HFFc6 (cell line): ENCODE results near the gene SPINDOC. TPM values are rescaled to one million over a fixed set of nuclear protein-coding genes. Genes with fewer than 3 reads are reported as not detected.

ENCODE experiments used
- DNase-seq: peaks from one replicate; pipeline ENCODE4 v3.0.0-alpha.2; 2018
- H3K27ac Mint-ChIP-seq: 2 replicates; pipeline ENCODE4 v1.8.0; 2020; ENCODE audit warnings: mild to moderate bottlenecking, mixed read lengths
- H3K27me3 Mint-ChIP-seq: 2 replicates; pipeline ENCODE4 v1.8.0; 2021; ENCODE audit warnings: mild to moderate bottlenecking, moderate library complexity, mixed read lengths; ENCODE audit not compliant: insufficient read depth
- H3K36me3 Mint-ChIP-seq: 2 replicates; pipeline ENCODE4 v1.8.0; 2021; ENCODE audit warnings: low read depth, mixed read lengths
- H3K4me1 Mint-ChIP-seq: 2 replicates; pipeline ENCODE4 v1.8.0; 2020; ENCODE audit warnings: low read depth, mixed read lengths
- H3K4me3 Mint-ChIP-seq: 2 replicates; pipeline ENCODE4 v1.8.0; 2020; ENCODE audit warnings: mild to moderate bottlenecking, moderate library complexity, mixed read lengths
- H3K9me3 Mint-ChIP-seq: 2 replicates; pipeline ENCODE4 v1.8.0; 2020; ENCODE audit warnings: mild to moderate bottlenecking, mixed read lengths
- total RNA-seq, 6 experiments: library from RNA; stranded (reverse); fragmentation: NEBNext Ultra II Directional; extraction: Animal tissue kit (Norgen Biotek cat#: 25700); gene quantifications; 2 replicates in 1 of 6; 3 replicates in 5 of 6; pipeline ENCODE4 v1.2.3, GENCODE V29; 2021
- TF ChIP-seq, protein P1 (sequence below): fragments of 200-600 bp; sonication (generic); IDR thresholded peaks from 2 replicates; pipeline ENCODE4 v1.5.0; 2021; ENCODE audit warnings: antibody characterized with exemption, mild to moderate bottlenecking

SPINDOC gene
- total RNA-seq, 6 experiments from 2014 or later: 24.7 to 31.7 (median 29.5) TPM

DNA sequence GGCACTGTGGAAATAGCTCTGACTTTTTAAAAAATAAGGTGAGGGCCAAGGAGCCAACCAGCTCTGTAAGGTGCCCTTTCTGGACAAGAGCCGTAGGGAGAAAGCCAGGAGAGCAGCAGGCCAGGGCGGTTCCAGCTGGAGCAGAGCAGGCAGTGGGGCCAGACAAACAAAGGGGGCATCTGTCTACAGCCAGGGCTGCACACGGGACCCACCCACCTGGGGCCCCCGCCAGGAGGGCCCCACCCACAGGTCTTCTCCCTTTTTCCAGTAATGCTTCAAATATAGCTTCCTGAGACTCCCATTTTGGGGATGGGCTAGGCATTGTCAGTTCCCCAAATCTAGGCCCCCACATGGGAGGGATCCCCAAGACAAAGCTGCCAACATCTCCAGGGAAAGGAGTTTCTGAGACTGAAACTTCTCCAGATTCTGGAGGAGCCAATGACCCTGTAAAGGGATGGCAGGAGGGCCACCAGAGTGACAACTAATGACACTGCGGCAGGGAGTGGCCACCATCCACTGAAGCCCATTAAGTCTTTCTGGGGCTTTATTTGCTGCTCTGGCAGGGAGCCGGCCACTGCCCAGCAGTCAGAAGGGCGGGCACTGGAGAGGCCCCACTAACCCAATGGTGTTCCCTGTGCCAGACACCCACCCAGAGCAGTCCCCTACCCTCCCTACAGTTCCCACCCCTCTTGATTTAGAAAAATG lies 46.6 kb upstream of the SPINDOC start:
- Mint-ChIP-seq H3K27me3 (no peaks in the 10 kb centered on the region; the same call in 1 of the 2 replicates), H3K4me3 (peak overlapping the region; percentile 92), H3K9me3 (no peaks in the 10 kb centered on the region), H3K36me3 (no peaks in the 10 kb centered on the region), H3K4me1 (peaks cover 29% of the 10 kb centered on the region), H3K27ac (peak overlapping the region; percentile 80)
- DNase-seq: no peak
- TF ChIP-seq, protein P1, sequence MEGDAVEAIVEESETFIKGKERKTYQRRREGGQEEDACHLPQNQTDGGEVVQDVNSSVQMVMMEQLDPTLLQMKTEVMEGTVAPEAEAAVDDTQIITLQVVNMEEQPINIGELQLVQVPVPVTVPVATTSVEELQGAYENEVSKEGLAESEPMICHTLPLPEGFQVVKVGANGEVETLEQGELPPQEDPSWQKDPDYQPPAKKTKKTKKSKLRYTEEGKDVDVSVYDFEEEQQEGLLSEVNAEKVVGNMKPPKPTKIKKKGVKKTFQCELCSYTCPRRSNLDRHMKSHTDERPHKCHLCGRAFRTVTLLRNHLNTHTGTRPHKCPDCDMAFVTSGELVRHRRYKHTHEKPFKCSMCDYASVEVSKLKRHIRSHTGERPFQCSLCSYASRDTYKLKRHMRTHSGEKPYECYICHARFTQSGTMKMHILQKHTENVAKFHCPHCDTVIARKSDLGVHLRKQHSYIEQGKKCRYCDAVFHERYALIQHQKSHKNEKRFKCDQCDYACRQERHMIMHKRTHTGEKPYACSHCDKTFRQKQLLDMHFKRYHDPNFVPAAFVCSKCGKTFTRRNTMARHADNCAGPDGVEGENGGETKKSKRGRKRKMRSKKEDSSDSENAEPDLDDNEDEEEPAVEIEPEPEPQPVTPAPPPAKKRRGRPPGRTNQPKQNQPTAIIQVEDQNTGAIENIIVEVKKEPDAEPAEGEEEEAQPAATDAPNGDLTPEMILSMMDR: no peak

DNA sequence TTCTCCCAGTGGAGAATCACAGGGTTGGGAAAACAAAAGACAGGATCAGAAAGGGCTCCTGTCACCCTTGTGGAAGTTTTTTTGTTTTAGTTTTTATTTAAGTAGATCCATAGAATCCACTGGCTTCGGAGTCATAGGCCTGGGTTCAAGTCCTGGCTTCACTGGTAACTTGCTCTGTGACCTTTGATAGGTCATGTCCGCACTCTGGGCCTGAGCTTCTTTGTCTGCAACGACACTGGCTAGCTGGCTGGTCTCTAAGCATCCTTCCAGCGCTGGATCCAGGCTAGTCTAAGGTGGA lies 46.0 kb upstream of the SPINDOC start:
- TF ChIP-seq, protein P1: no peak
- Mint-ChIP-seq H3K36me3 (no peaks in the 10 kb centered on the region), H3K27ac (peak overlapping the region; percentile 80), H3K4me3 (peak overlapping the region; percentile 92), H3K27me3 (peaks cover 2% of the 10 kb centered on the region; the same call in 1 of the 2 replicates), H3K4me1 (peaks cover 34% of the 10 kb centered on the region), H3K9me3 (no peaks in the 10 kb centered on the region)
- no peak for DNase-seq

DNA sequence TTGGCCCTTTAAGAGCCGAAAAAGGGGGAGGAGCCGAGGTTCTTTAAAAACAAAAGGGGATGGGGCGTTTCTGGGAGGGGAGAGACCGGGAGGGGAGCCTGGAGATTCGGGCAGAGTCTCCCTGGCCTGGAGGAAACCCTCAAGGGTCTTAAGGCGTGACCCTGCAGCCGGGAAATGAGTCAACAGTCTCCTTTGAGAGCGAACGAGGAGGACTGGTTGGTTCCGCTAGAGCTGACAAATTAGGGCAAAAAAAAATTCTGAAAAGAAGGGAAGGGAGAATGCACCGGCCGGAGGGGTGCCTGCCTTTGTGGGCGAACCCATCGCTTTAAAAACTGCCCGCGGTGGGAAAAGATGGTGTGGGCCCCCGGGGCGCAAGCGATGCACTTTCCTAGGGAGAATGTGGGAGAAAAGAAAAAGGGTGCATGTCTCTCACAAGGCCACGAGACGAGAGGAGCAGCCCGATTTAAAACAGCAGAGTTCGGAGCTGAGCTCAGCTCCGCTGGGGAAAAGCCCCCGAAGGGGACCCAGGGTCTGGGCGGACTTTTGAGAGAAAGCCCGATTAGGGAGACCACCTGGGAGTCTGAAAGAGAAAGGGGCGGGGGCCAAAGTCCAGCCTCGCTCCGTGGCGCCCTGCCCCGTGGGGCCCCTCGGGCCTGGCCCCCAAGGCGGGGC lies 45.6 kb upstream of the SPINDOC start:
- DNase-seq: peak; percentile 51
- Mint-ChIP-seq H3K27me3 (peaks cover 2% of the 10 kb centered on the region; the same call in 1 of the 2 replicates), H3K27ac (peak overlapping the region; percentile 80), H3K4me3 (peak overlapping the region; percentile 92), H3K4me1 (peaks cover 38% of the 10 kb centered on the region), H3K9me3 (no peaks in the 10 kb centered on the region), H3K36me3 (no peaks in the 10 kb centered on the region)
- TF ChIP-seq, protein P1: no peak

DNA sequence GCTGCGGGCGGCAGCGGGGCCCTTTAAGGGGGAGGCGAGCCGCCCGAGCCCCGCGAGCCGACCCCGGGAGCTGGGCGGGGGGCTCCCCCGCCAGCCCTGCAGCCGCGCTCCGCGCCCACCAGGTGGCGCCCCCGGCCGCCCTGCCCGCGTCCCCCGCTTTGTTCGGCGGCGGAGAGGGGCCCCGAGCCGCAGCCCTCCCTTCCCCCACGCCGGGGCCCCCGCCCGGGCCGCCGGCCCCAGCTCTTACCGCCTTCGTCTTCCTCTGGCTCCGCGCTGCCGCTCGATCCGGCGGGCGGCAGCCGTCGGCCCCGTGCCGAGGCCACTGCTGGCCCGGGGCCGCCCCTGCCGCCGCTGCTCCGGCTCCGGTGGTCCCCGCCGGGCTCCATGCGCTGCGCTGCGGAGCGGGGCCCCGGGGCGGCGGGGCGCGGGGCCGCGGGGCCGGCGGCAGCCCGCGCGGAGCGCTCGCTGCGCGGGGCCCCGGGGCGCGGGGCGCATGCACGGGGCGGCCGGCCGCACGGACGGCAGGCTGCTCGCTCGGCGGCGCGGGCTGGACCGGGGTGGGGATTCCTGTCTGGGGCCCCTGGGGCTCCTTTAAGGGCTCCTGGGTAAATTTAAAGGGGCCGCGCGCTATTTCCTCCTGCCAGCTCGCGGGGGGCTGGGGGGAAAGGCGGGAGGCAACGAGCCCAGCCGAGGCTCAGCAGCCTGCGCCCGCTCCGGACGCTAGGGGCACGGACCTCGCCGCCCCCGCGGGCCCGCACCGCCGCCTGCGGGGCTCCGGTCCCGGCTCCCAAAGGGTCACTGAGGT lies 44.8 kb upstream of the SPINDOC start, which contains the start of gene ZFTA:
ZFTA (minus strand) TSS at position 539 of the 805 bp plus-strand sequence; CDS start at position 386, 153 bp downstream.
- peak within 1 kb of the TSS; percentile 92 for H3K4me3 Mint-ChIP-seq
- H3K4me1 Mint-ChIP-seq: peaks cover 38% of the 10 kb centered on the region
- peak within 1 kb of the TSS; percentile 80 for H3K27ac Mint-ChIP-seq
- H3K27me3 Mint-ChIP-seq: peaks cover 2% of the 10 kb centered on the region; the same call in 1 of the 2 replicates
- TF ChIP-seq, protein P1: peak; percentile 76
- H3K36me3 Mint-ChIP-seq: no peaks in the 10 kb centered on the region
- no peaks in the 10 kb centered on the region for H3K9me3 Mint-ChIP-seq
- peak; percentile 41 for DNase-seq

DNA sequence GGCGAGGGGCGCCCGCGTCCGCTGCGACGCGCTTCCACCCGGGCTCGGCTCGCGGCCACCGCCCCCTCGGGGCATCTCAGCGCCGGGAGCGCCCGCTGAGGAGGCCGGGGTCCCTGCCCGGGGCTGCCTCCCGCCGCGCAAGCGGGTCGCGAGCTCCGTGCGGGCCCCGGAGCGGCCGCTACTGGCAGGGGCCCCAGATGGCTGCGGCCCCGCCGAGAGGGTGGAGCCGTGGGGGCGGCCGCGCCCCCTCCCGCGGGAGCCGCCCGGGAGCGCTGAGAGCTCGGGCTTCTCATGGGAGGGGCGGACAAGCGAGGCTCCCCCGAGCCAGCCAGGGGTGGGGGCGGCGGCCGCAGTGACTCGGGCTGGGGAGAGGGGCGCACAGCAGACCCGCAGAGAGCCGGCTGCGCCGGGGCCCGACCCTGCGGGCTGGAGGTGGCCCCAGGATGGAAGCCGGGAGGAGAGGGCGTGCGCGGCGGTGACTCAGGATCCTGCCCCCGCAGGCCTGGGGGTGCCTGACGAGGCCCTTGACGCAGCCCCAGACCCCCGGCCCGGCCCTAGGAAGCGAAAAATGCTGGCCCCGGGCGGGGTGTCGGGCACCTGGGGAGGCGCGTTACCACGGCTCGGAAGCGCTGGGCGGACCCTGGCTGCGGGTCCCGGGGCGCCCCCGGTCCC lies 44.1 kb upstream of the SPINDOC start:
- H3K4me1 Mint-ChIP-seq: peaks cover 38% of the 10 kb centered on the region
- H3K4me3 Mint-ChIP-seq: peak overlapping the region; percentile 36; the same call in 1 of the 2 replicates
- H3K27me3 Mint-ChIP-seq: peaks cover 2% of the 10 kb centered on the region; the same call in 1 of the 2 replicates
- TF ChIP-seq, protein P1: no peak
- no peak for DNase-seq
- no peaks in the 10 kb centered on the region for H3K9me3 Mint-ChIP-seq
- H3K27ac Mint-ChIP-seq: no peak overlapping the region
- H3K36me3 Mint-ChIP-seq: no peaks in the 10 kb centered on the region
